HG02588 (cell line): ENCODE data around the gene BBS2.
"Not testable (repeated sequence)": the region's sequence is repeated elsewhere in the genome, so short reads cannot be mapped to it uniquely, and the experiment has no call there.

ENCODE experiments used
- ATAC-seq: cut with Tn5 transposase; IDR thresholded peaks from one replicate; pipeline ENCODE4 v1.9.1; 2021; ENCODE audit warnings: mild to moderate bottlenecking, moderate library complexity; ENCODE audit not compliant: unreplicated experiment

The BBS2 gene

GRCh38 chr16:56525236-56525635 lies 5.4 kb upstream of the BBS2 start:
- ATAC-seq = no peak

- ATAC-seq = no peak
Observed at GRCh38 chr16:56520251-56520577, 390 bp upstream of the BBS2 start.

- no peak for ATAC-seq
Observed at GRCh38 chr16:56518425-56518824, 1.4 kb downstream of the BBS2 start.

DNA sequence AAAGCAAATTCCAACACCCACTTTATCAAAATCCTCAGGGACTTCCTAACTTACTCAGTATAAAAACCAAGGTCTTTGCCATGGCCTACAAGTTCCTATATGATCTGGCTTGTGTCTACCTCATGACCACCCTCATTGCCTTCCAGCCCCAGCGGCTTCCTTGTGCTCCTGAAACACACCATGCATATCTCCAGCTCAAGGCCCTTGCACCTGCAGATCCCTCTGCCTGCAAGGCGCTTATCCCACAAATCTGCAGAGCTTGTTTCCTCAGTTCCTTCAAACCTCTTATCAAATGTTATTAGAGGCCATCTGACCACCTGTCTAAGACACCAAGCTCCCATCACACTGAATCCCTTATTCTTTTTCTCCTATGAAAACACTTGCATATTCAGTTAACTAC lies 2.6 kb downstream of the BBS2 start:
- no peak for ATAC-seq

- ATAC-seq = no peak
Observed at GRCh38 chr16:56515665-56516064, 4.2 kb downstream of the BBS2 start.

DNA sequence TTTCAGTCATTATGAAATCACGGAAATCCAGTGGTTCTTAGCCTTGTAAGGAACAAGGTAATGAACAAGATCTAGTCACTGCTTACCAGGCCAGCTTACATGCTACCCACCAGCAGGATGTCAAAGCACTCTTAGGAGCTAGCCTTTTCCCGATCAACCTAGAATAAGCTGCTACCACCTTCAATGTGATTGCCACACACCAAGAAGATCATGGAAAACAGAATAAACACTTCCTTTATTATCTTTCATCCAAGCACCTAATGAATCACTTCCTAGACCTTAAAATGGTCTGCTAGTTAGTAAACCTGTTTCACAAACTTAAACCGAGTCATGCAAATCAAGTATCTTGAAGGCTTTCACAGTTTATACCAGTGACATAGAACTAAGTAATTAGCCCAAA lies 5.0 kb downstream of the BBS2 start:
- ATAC-seq = no peak

DNA sequence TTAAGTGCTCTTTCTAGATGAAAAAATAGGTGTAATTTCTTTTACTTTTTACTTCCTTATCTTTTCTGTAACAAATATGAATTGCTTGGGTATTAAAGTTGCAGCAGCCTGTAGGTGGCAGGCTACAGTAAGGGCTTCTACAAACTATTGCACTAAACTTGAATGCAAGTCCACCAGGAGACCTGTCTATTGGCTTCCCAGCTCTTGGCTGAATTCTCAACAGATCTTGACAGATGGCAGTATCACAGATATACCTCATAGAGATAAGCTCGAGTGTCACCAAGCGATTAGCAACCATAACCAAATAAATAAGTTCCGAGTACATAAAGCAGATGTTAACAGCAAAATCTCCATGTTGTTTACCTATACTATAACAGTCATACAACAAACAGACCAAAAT lies 5.9 kb downstream of the BBS2 start:
- no peak for ATAC-seq

DNA sequence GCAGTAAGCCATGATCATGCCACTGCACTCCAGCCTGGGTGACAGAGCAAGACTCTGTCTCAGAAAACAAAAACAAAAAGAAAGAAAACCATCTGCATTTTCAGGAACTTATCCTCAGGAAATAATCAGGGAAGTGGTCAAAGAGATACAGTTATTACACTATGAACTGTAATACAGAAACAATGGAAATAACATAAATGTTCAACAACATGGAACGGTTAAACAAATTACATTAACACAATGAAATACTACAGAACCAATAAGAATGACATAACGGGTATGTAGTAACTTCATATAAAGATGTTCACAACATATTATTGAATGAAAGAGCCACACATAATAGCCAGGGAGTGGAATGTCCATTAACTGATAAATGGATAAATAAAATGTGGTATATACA lies 6.7 kb downstream of the BBS2 start:
- no peak for ATAC-seq

- no peak for ATAC-seq
Observed at GRCh38 chr16:56512025-56512424, 7.8 kb downstream of the BBS2 start.

- no peak for ATAC-seq
Observed at GRCh38 chr16:56510544-56510943, 9.3 kb downstream of the BBS2 start.

DNA sequence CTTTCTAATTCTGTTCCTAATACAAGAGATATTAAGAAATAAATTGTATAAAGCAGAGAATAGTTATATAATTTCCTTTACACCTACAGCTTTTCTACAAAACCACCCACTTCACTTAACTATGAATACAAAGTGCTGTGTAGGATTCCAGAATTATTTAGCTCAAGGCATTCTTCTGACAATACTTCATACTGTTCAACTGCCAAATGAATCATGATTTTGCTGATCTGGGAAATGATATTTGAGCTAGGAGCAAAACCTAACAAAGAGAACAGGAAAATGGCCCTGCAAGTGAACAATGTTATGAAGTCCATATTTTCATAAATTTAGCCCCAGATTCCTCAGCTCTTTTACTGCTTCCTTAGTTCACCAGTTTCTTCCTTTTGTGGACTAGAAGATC lies 12.9 kb downstream of the BBS2 start:
- ATAC-seq = no peak

DNA sequence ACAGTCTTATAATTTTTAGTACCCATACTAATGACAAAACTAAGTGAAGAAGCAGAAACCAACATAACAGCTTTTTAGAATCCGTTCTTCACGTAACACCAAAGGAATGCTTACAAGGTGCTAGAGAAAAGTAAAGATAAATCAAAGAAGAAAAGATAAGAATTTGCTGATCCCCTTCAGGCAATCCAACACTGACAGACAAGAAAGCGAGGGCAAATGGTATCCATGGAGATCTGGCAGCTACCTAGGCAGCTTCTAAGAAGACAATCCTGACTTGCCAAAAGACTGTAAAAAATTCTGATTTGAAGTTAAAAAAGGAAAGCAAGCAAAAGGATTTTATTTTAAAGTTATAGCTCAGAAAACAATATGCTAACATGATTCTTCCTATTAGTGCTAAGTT lies 14.6 kb downstream of the BBS2 start:
- no peak for ATAC-seq

DNA sequence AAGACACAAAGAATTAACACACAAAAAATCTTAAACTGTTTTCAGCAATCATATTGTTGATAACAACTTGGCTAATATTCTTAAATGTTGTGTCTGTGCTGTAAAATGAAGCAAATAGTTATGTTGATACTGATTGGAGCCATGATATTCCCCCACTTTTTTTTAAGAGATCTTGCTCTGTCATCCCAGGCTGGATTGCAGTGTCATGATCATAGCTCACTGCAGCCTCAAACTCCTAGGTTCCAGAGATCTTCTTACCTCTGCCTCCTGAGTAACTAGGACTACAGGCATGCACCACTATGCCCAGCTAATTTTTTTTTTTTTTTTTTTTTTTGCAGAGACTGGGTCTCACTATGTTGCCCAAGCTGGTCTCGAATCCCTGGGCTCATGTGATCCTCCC lies 26.0 kb downstream of the BBS2 start:
- ATAC-seq = no peak

- ATAC-seq = no peak
Observed at GRCh38 chr16:56493126-56493525, 26.7 kb downstream of the BBS2 start.

DNA sequence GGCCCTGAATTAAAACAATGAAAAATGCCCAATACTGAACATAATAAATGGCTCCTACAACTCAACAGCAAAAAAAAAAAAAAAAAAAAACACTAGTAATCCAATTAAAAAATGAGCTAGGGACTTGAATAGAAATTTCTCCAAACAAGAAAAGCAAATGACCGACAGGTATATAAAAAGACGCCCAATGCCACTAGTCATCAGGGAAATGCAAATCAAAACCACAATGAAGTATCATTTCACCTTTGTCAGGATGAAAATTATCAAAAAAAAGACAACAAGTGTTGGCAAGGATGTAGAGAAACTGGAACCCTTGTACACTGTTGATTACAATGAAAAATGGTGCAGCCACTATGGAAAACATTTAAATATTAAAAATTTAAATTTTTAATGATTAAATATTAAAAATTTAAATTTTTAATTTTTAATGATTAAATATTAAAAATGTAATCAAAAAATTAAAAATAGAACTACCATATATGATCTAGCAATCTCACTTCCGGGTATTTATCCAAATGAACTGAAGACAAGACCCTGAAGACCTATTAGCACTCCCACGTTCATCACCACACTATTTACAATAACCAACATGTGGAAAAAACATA lies 28.1 kb downstream of the BBS2 start:
- no peak for ATAC-seq

DNA sequence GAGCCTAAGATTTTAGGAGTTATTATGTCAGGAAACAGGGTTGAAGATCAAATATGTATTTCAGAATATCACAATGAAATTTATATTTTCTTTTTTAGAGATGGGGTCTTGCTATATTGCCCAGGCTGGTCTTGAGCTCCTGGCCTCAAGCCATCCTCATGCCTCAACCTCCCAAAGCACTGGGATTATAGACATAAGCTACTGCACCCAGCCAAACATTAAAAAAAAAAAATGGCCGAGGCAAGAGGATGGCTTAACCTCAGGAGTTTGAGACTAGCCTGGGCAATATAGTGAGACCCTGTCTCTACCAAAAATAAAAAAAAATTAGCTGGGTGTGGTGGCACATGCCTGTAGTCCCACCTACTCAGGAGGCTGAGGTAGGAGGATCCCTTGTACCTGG lies 31.0 kb downstream of the BBS2 start:
- not testable (repeated sequence) for ATAC-seq

DNA sequence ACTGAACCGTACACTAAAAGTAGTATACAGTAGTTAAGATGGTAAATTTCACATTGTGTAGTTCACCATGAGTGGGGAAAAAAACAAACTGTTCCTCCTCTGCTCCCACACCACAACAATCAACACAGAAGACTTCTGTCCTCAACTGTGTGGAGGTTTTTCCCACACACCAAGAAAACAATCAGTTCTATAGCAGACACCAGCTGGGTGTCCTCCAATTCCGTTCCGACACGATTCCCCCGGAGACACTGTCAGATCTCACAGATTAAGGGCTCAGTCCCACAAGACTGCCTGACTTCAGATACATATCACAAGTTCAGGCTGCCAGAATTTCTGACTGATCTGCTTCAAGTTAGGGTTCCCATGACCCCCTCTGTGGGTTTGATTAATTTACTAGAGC lies 31.8 kb downstream of the BBS2 start:
- no peak for ATAC-seq

DNA sequence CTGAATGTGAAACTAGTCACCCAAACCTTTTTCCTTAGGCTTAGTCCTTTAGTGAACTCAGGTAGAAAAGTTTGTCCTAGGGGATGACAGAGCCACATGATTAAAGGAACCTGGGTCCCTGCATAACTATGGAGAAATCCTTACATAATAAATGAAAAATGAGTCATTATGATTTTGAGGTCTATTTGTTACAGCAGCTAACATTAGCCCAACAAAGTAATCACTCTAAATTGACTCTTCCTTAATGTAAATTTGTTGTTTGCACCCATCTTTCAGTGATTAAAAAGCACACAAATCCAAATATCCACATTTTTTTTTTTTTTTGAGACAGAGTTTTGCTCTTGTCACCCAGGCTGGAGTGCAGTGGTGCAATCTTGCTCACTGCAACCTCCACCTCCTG lies 36.4 kb downstream of the BBS2 start:
- no peak for ATAC-seq

DNA sequence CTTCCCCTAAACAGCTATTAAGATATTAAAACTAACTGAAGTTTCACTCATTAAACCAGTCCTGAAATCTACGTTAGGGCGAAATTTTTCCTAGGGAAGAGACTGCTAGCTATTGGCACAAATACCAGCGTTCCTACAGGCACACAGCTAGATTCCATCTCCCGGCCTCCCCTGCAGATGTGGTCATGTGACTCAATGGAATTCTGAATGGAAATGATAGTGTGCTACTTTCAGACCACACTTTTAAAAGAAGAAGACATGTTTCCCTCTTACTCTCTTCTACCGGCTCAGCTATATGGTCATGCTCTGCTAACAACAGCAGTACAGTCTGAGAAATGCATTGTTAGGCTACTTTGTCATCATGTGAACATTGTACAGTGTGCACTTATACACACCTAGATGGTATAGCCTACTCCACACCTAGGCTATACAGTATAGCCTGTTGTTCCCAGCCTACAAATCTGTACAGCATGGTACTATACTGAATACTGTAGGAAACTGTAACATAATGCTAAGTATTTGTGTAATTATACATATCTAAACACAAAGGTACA lies 37.1 kb downstream of the BBS2 start:
- no peak for ATAC-seq

- ATAC-seq = no peak
Observed at GRCh38 chr16:56481468-56482122, 38.2 kb downstream of the BBS2 start.

GRCh38 chr16:56480776-56481467 lies 38.9 kb downstream of the BBS2 start:
- no peak for ATAC-seq

DNA sequence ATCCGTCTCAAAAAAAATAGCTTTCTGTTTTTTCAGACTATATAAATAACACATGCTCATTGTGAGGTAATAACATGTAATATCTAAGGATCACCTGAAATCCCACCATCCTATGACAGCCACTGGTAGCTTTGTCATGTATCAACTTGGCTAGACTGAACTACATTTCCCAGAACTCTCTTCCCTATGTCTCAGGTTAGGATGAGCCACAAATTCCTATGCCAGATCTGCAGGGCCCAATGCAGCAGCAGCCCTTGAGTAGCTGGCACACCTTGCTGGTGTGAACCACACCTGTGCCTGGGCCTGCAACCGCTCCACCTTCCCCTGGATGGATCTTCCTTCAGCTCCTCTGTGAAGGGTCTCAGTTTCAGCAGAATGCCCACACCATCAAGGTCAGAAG lies 40.4 kb downstream of the BBS2 start:
- no peak for ATAC-seq
